ENCODE data around the gene ETV5.

The ETV5 gene

DNA sequence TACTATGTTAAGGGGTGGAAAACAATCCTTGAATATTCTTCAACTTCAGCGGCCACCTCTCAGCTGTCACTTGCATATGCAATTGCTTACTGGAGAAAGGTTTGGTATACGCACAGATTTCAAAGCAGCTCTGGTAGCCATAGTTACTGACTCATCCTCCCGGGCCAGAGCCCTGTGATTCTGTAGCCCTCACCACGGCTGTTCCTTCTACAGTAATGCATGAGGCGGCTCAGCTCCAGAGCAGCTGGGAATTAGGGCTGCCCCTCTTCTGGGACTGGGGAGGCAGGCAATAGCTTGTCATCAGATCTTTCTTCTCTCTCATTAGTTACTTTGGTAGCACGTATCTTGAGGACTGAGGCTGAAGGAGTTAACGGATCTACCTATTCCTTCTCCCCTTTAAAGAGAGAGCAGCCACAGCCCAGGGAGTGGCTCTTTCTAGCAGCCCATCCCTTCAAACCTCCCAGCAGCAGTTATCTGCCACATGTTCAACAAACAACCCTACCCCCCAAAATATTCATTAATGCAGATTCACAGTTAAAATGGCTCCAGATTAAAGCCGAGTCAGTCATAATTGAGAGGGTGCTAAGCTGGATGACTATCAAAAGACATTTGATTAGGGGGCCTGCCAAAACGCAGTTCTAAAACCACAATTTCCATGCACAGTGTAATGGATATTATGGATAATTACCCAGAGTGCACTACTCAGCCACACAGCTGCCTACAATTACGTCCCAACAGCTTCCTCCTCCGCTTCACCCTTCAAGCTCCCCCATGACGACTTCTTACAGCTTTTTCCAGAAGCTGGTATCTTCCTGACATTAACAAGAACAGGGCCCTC lies 54.7 kb downstream of the ETV5 start:
- no peaks in the 10 kb centered on the region for H3K36me3 ChIP-seq (ENCODE audit: insufficient read depth)
- no peak overlapping the region for H3K9ac ChIP-seq
- no peaks in the 10 kb centered on the region for H3K79me2 ChIP-seq (ENCODE audit: insufficient read depth, low read depth)
- peaks cover 22% of the 10 kb centered on the region for H3K27me3 ChIP-seq (ENCODE audit: insufficient read depth, low read depth)
- H3K4me1 ChIP-seq (ENCODE audit: low read depth, poor library complexity, severe bottlenecking) = peaks cover 17% of the 10 kb centered on the region
- H3K27ac ChIP-seq = no peak overlapping the region
- TF ChIP-seq, protein P1, sequence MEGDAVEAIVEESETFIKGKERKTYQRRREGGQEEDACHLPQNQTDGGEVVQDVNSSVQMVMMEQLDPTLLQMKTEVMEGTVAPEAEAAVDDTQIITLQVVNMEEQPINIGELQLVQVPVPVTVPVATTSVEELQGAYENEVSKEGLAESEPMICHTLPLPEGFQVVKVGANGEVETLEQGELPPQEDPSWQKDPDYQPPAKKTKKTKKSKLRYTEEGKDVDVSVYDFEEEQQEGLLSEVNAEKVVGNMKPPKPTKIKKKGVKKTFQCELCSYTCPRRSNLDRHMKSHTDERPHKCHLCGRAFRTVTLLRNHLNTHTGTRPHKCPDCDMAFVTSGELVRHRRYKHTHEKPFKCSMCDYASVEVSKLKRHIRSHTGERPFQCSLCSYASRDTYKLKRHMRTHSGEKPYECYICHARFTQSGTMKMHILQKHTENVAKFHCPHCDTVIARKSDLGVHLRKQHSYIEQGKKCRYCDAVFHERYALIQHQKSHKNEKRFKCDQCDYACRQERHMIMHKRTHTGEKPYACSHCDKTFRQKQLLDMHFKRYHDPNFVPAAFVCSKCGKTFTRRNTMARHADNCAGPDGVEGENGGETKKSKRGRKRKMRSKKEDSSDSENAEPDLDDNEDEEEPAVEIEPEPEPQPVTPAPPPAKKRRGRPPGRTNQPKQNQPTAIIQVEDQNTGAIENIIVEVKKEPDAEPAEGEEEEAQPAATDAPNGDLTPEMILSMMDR (conservative IDR thresholded peaks at IDR 0.05; ENCODE audit: low read depth, low read length) = no peak
- no peak overlapping the region for H3K4me3 ChIP-seq (IDR thresholded peaks at IDR 0.05; ENCODE audit: insufficient read depth, low read depth, low read length)
- no peak overlapping the region for H3K4me2 ChIP-seq
- H2AFZ ChIP-seq (ENCODE audit: low read depth) = no peak overlapping the region
- H4K20me1 ChIP-seq (ENCODE audit: insufficient read depth) = no peaks in the 10 kb centered on the region; the same call in 1 of the 2 replicates

DNA sequence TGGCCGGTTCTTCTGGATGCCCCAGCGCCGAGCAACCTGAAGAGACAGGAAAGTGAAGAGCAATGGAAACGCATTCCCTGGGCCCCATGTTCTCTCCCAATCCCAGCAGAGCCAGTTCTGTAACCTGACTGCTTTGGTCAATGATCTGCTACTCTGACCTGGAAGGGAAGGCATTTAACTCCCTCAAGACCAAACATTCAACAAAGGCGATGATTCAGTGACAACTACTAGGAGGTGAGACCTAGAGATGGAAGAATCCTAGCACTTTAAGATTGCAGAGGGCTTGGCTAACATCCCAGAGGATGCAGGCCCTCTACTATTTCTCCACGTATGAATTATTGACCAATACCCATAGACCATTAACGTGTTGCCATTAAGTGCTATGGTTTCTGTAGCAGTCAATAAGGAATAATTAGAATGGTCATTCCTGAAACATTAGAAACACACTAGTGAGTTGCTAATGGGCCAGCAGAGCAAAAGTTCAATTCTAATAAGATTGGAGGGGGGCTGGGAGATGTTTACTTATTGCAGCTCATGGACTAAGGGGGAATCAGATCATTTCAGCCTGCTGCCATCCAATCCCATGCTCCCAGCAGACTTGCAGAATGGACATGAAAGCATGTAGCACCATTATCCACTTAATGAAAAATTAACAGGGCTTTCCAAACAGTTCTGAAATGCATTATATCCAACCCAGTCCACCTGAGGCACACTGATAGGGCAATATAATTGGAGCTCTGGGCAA lies 56.6 kb downstream of the ETV5 start:
- no peak overlapping the region for H3K27ac ChIP-seq
- TF ChIP-seq, protein P1 (conservative IDR thresholded peaks at IDR 0.05; ENCODE audit: low read depth, low read length) = no peak
- H3K79me2 ChIP-seq (ENCODE audit: insufficient read depth, low read depth) = no peaks in the 10 kb centered on the region
- no peaks in the 10 kb centered on the region for H3K36me3 ChIP-seq (ENCODE audit: insufficient read depth)
- no peaks in the 10 kb centered on the region for H4K20me1 ChIP-seq (ENCODE audit: insufficient read depth)
- H3K9ac ChIP-seq = no peak overlapping the region
- peaks cover 13% of the 10 kb centered on the region for H3K4me1 ChIP-seq (ENCODE audit: low read depth, poor library complexity, severe bottlenecking)
- H3K4me2 ChIP-seq = no peak overlapping the region
- peaks cover 7% of the 10 kb centered on the region; the same call in 1 of the 2 replicates for H3K27me3 ChIP-seq (ENCODE audit: insufficient read depth, low read depth)
- H2AFZ ChIP-seq (ENCODE audit: low read depth) = no peak overlapping the region
- H3K4me3 ChIP-seq (IDR thresholded peaks at IDR 0.05; ENCODE audit: insufficient read depth, low read depth, low read length) = no peak overlapping the region

GRCh38 chr3:186049001-186049400 lies 59.9 kb downstream of the ETV5 start:
- Histone ChIP-seq H3K36me3 (ENCODE audit: insufficient read depth) (no peaks in the 10 kb centered on the region), H3K27ac (no peak overlapping the region), H3K79me2 (ENCODE audit: insufficient read depth, low read depth) (no peaks in the 10 kb centered on the region), H3K9ac (no peak overlapping the region), H3K4me2 (no peak overlapping the region), H3K4me1 (ENCODE audit: low read depth, poor library complexity, severe bottlenecking) (no peaks in the 10 kb centered on the region), H3K27me3 (ENCODE audit: insufficient read depth, low read depth) (no peaks in the 10 kb centered on the region), H2AFZ (ENCODE audit: low read depth) (no peak overlapping the region), H3K4me3 (IDR thresholded peaks at IDR 0.05; ENCODE audit: insufficient read depth, low read depth, low read length) (no peak overlapping the region), H4K20me1 (ENCODE audit: insufficient read depth) (no peaks in the 10 kb centered on the region)
- TF ChIP-seq, protein P1 (conservative IDR thresholded peaks at IDR 0.05; ENCODE audit: low read depth, low read length) = no peak

GRCh38 chr3:186048119-186048518 lies 60.8 kb downstream of the ETV5 start:
- H3K9ac ChIP-seq = no peak overlapping the region
- no peaks in the 10 kb centered on the region for H3K27me3 ChIP-seq (ENCODE audit: insufficient read depth, low read depth)
- no peaks in the 10 kb centered on the region for H3K36me3 ChIP-seq (ENCODE audit: insufficient read depth)
- TF ChIP-seq, protein P1 (conservative IDR thresholded peaks at IDR 0.05; ENCODE audit: low read depth, low read length) = no peak
- no peak overlapping the region for H2AFZ ChIP-seq (ENCODE audit: low read depth)
- no peaks in the 10 kb centered on the region for H4K20me1 ChIP-seq (ENCODE audit: insufficient read depth)
- no peak overlapping the region for H3K27ac ChIP-seq
- H3K4me1 ChIP-seq (ENCODE audit: low read depth, poor library complexity, severe bottlenecking) = no peaks in the 10 kb centered on the region
- no peaks in the 10 kb centered on the region for H3K79me2 ChIP-seq (ENCODE audit: insufficient read depth, low read depth)
- no peak overlapping the region for H3K4me2 ChIP-seq
- no peak overlapping the region for H3K4me3 ChIP-seq (IDR thresholded peaks at IDR 0.05; ENCODE audit: insufficient read depth, low read depth, low read length)
